Choroid plexus epithelial cell (primary cell): Measurements from ENCODE around the gene SCML2.
"Not testable (repeated sequence)": the region's sequence is repeated elsewhere in the genome, so short reads cannot be mapped to it uniquely, and the experiment has no call there.

Experiments used
- DNase-seq: peaks from one replicate; pipeline ENCODE4 v3.0.0-alpha.2; 2010; ENCODE audit warnings: low read depth
- H3K4me3 ChIP-seq: 2 replicates; pipeline ENCODE4 v1.5.1; 2011; ENCODE audit warnings: low read depth, mild to moderate bottlenecking, control low read depth, low read length, moderate library complexity
- TF ChIP-seq, protein P1 (sequence below): conservative IDR thresholded peaks from 2 replicates; pipeline ENCODE4 v1.5.1; 2011; ENCODE audit warnings: low read depth, mild to moderate bottlenecking, control low read depth, inconsistent platforms, low read length, moderate library complexity

The SCML2 gene

DNA sequence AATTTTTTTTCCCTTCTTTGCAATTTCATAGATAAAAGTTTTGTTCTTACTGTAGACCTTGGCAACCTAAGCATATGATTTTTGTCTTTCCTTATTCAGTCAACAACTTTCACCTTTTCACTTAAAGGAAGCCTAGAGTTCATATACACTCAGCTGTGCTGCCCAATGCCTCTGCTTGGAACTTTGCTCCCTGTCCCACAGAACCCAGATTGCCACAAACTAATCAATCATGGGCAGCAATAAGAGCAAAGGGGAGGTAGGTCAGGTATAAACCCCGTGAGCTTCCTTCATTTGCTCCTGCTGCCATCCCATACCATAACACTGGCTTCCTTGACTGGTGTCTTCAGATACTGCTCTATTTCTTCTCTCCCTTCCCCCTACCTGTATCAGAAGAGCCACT is 82.8 kb downstream of the SCML2 start:
- no peak for DNase-seq
- TF ChIP-seq, protein P1, sequence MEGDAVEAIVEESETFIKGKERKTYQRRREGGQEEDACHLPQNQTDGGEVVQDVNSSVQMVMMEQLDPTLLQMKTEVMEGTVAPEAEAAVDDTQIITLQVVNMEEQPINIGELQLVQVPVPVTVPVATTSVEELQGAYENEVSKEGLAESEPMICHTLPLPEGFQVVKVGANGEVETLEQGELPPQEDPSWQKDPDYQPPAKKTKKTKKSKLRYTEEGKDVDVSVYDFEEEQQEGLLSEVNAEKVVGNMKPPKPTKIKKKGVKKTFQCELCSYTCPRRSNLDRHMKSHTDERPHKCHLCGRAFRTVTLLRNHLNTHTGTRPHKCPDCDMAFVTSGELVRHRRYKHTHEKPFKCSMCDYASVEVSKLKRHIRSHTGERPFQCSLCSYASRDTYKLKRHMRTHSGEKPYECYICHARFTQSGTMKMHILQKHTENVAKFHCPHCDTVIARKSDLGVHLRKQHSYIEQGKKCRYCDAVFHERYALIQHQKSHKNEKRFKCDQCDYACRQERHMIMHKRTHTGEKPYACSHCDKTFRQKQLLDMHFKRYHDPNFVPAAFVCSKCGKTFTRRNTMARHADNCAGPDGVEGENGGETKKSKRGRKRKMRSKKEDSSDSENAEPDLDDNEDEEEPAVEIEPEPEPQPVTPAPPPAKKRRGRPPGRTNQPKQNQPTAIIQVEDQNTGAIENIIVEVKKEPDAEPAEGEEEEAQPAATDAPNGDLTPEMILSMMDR = no peak
- H3K4me3 ChIP-seq = no peak overlapping the region

DNA sequence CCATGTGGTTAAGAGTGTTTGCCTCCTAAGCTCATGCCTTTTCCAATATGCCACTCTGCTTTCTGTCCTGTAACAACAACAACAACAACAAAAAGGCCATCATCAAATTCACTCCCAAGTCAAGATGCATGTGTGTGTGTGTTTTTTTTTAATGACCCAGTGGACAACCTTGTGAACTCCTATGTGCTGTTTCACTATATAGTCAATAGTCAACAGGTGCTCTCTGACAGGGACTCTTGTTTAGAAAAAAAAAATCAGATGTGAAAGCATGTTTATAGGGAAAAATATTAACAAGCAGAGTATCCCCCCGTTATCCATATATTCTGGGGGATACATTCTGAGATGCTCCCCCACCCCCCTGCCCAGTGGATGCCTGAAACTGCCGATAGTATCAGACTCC is 83.2 kb downstream of the SCML2 start:
- TF ChIP-seq, protein P1 = no peak
- H3K4me3 ChIP-seq = no peak overlapping the region
- no peak for DNase-seq

DNA sequence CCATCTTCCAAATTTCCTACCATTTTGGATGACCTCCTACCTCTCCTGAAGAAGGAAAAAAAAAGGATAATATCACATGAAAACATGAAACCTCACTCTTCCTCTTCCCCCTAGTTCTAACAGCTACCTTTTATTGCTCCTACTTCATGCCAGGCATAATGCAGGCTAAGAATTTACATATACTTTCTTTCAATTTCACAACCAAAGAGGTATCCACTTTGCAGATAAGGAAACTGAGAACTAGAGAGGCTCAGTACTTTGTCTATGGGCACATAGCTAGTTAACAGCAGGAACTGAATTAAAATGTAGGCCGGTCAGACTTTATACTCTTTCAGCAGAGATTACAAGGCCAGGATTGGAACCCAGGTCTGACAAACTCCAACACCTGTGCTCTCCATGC is 99.4 kb downstream of the SCML2 start:
- no peak for DNase-seq
- H3K4me3 ChIP-seq = no peak overlapping the region
- TF ChIP-seq, protein P1 = no peak

DNA sequence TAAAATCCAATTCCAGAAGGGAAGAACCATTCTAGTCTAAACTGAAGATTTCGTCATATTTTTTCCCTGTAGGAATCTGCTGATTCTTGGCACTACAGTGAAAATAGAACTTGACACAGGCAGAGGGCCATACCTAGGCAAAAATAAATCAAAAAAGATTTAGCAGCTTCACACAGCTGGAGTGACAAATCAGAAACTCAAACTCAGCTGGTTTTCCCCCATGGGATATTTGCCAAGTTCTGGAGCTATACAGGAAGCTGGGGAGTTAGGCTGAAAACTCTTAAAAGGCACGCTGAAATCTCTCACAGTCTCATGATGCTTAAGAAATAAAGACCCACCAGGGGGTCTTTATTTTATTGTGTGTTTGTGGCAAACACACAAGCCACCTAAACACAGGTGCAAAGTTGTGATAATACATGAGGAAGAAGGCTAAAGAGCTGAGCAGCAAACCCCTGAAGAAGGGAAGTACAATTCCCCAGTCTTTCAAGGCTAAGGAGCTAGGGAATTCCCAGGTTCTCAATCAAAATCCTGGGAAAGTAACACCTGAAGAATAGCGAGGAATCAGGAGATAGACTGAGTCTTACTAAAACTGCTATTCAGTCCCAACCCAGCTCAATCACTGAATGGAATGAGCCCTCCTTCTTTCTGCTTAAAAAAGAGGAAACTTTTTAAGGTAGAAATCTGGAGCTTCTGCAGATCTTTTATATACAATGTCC is 101.7 kb downstream of the SCML2 start:
- H3K4me3 ChIP-seq = no peak overlapping the region
- TF ChIP-seq, protein P1 = no peak
- peak; percentile 19 for DNase-seq

DNA sequence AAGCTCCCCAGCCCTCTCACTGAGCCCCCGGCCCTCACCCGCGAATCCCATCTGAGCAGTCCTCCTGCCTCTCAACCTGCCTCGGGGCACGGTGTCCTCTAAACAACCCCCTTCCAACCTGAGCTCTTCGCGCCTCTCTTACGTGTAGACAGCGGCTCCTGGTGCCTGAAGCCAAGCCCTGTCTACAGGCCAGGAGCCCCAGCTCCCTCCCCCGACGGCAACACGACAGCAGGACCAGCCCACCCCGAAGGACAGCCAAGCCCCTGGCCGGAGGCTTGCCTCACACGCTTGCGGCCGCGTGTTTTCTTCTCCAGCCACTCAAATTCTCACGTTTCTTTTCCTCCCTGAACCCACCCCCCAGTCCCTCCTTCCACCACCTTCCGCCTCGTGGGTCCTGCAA is 124.8 kb downstream of the SCML2 start:
- H3K4me3 ChIP-seq, DNase-seq: not testable (repeated sequence)

DNA sequence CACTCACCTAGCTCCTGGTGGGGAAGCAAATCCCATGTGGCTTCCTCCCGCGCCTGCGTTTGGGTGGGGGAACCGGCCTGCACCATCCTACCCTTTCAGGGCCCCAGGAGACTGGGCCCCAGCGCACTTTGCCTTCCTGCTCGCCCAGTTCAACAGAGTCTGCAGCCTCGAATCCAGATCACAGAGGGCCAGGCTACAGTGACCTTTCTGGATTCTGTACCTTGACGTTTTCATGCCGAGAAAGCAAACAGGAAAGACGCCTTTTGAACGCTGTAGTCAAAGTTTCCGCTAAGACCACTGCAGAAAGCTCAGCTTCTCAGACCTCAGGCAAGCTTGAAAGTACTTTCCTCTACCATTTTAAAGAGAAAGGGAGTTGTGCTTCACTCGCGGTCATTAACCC is 126.4 kb downstream of the SCML2 start:
- DNase-seq = no peak
- H3K4me3 ChIP-seq = no peak overlapping the region
- TF ChIP-seq, protein P1 = no peak

DNA sequence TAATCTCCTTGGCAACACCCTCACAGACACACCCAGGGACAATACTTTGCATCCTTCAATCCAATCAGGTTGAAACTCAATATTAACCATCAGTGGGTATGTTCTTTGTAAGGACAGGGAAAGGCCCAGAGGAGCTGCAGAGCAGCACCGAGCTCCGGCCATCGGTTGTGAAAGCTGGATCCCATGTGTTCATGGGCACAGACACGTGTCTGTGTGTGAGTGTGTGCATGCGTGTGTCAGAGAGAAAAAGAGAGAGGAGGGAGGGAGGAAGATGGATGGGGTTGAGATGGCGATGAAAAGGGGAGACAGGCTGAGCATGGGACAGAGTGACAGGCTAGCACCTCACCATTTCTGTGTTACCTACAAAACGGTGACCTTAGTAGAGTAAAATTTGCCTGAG is 127.0 kb downstream of the SCML2 start:
- no peak overlapping the region for H3K4me3 ChIP-seq
- TF ChIP-seq, protein P1 = no peak
- DNase-seq = no peak
